Activated naive CD4-positive, alpha-beta T cell treated with Interleukin-2 at 50 U/mL for 16 hours (primary cell): ENCODE data around the gene ADSL.
"Not testable (repeated sequence)": the region's sequence is repeated elsewhere in the genome, so short reads cannot be mapped to it uniquely, and the experiment has no call there.

Experiments
- DNase-seq: peaks from one replicate; pipeline ENCODE4 v3.0.0-alpha.2; 2020

ADSL gene

DNA sequence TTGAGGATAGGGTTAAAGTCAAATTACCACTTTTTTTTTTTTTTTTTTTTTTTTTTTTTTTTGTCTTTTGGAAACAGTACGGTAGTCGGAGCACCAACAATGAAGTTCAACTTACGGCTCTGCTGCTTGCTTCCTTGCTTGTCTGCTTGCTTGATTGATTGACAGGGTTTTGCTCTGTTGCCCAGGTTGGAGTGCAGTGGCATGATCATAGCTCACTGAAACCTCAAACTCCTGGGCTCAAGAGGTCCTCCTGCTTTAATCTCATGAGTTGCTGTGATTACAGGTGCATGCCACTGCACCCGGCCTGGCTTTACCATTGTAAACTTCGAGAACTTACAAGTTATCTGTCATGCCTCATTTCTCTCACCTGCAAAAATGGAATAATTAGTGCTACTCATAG lies 29.8 kb downstream of the ADSL start:
- DNase-seq = no peak

GRCh38 chr22:40377931-40378330 lies 31.6 kb downstream of the ADSL start:
- DNase-seq = no peak

DNA sequence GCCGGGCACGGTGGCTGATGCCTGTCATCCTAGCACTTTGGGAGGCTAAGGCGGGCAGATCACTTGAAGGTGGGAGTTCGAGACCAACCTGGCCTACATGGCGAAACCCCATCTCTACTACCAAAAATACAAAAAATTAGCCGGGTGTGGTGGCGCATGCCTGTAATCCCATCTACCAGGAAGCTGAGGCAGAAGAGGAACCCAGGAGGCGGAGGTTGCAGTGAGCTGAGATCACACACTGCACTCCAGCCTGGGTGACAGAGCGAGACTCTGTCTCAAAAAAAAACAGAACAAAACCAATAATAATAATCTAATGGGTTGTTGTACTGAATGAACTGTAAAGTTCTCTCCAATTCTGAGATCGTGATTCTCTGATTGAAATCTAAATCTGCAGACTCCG lies 32.1 kb downstream of the ADSL start:
- DNase-seq = not testable (repeated sequence)

GRCh38 chr22:40381461-40381860 lies 35.2 kb downstream of the ADSL start:
- no peak for DNase-seq

GRCh38 chr22:40383905-40384304 lies 37.6 kb downstream of the ADSL start:
- no peak for DNase-seq

GRCh38 chr22:40385036-40385782 lies 38.9 kb downstream of the ADSL start:
- peak; percentile 16 for DNase-seq

DNA sequence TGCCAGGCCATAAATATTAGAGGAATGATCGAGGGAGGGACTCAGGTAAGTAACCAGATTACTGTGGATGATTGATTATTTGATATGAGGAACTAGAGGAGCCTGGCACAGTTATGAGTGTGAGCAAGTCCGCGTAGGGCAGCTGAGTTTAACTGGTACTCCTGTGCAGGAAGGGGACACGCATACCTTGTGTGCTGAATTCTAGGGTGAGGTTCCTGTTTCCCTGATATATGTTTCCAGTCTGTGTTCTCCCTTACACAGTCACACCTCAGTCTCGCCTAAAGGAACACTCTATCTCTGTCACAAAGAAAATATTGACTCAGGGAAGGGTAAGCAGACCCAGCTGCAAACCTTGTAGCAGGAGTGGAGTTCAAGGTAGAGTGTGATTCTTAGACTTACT lies 41.4 kb downstream of the ADSL start:
- DNase-seq = no peak

GRCh38 chr22:40388231-40388630 lies 41.9 kb downstream of the ADSL start:
- DNase-seq = no peak

- DNase-seq = no peak
Measured at GRCh38 chr22:40391417-40391816, 45.1 kb downstream of the ADSL start.

- DNase-seq = no peak
Measured at GRCh38 chr22:40392618-40393017, 46.3 kb downstream of the ADSL start.

DNA sequence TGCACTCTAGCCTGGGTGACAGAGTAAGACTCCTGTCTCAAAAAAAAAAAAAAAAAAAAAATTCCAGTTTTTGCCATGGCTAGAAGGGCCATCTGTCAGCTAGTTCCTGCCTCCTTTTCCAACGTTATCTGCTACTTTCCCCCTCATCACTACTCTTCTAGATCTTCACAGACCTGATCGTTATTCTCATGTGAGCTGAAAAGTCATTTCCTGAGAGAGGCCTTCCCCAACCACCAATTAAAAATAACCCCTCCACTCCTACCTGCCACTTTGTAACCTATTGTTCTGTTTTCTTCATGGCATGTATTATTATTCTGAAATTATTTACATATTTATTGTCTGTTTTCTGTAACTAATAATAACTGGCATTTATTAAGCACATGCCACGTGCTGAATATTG lies 48.3 kb downstream of the ADSL start:
- no peak for DNase-seq

DNA sequence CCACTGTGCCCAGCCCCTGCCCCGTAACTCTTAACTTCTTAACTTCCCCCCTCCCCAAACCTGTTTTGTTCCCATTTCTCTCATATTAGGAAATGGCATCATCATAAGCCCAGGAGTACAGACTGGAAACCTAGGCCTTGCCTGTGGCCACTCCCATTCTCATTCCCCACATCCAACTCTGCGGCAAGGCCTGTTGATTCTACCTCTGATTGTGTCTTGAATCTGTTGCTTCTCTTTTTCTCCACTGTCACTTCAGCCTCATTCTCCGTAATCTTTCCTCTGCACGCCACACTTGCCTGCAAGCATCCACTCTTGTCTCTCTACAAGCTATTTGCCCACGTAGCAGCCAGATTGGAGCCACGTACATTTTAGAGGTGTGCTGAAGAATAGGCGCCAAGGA lies 49.3 kb downstream of the ADSL start:
- no peak for DNase-seq

GRCh38 chr22:40396882-40397281 lies 50.6 kb downstream of the ADSL start:
- DNase-seq = no peak

DNA sequence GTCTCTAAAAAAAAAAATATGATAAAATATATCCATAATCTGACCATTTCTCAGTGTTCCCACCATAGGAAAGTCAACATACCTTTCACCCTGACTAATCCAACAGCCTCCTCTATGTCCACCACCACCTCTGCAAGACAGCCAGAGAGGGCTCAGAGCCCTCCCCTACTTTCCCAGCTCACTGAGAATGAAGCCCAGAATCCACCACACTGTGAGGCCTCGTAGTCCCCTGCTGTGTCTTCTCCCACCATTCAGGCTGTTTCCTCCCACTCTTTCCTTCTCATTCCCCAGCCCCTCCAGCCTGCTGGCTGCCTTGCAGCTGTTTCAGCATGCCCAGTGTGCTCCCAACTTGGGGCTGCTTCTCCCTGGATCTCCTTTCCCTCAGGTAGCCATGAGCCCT lies 51.1 kb downstream of the ADSL start:
- DNase-seq = no peak

DNA sequence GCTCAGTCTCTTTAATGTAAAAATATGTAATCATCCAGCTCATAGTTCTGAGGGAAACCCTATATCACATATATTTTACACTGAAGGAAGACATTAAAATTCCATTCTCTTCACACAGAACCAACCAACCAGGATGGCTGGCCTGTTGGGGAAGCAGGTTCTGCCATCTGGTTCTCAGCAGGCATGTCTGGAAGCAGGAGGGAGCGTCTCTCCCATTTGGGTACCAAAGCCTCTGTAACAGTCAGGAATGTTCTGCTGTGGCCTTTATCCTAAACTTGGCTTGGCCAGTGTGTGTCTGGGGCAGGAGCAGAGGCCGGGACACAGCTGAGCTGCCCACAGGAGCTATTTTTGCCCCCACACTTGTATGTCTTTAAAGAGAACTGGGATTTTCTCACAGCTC lies 53.3 kb downstream of the ADSL start:
- DNase-seq = no peak

- DNase-seq = peak; percentile 25
Measured at GRCh38 chr22:40400159-40400558, 53.9 kb downstream of the ADSL start.

GRCh38 chr22:40401532-40401931 lies 55.2 kb downstream of the ADSL start:
- peak; percentile 59 for DNase-seq

GRCh38 chr22:40401981-40402406 lies 55.7 kb downstream of the ADSL start:
- DNase-seq = peak; percentile 17

GRCh38 chr22:40403141-40403540 lies 56.8 kb downstream of the ADSL start:
- no peak for DNase-seq

GRCh38 chr22:40403651-40404050 lies 57.4 kb downstream of the ADSL start:
- no peak for DNase-seq

- DNase-seq = no peak
Measured at GRCh38 chr22:40404251-40405177, 58.2 kb downstream of the ADSL start.

DNA sequence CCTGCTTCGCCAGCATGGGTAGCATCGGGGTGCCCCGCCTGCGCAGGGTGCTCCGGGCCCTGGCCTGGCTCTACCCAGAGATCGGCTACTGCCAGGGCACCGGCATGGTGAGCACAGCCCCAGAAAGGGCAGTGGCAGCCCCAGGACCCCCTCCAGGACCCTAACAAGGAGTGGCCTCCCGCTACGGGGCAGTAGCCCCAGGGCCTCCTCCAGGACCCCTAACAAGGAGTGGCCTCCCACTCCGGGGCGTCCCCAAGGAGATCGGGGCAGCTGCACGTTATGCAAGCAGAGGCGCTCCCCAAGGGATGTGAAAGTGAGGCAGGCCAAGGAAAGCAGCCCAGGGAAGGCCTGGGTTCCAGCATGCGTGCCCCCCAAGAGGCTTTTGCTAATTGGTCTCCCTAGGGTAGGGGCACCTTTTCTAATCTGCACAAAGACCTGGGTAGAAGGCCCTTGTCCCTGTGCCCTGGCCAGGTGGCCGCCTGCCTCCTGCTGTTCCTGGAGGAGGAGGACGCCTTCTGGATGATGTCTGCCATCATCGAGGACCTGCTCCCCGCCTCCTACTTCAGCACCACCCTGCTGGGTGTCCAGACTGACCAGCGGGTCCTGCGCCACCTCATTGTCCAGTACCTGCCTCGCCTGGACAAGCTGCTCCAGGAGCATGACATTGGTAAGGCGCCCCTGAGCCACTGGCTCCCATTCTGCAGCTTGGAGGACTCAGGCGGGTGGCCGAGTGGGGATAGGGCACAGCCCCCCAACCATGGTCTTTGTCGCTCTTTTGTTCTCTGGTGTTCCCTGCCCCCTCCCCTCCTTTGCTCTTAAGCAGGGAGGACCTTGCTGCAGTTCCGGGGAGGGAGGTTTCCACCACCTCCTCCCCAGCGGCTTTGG lies 59.1 kb downstream of the ADSL start:
- no peak for DNase-seq
